Measurements from ENCODE around the gene ACTL7B.

DNA sequence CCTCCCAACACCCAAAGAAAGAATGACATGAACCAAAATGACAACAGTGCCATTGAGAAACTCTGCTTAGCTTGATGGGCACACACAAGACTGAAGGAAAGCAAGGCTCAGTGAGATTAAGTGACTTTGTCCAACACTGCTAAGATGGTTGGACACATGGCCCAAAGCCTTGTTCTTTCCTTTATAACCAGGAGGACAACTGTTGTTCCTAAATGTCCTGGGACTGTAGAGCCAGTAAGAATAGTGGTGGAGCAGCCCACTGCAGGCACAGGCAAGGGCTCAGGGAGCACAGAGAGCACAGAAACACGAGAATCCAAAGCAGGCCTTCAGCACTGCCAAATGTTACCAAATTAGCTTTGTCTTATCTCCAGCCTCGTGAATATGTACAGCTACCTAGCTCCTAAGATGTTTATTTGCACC is 10.2 kb upstream of the ACTL7B start:
- TF ChIP-seq, protein P1, sequence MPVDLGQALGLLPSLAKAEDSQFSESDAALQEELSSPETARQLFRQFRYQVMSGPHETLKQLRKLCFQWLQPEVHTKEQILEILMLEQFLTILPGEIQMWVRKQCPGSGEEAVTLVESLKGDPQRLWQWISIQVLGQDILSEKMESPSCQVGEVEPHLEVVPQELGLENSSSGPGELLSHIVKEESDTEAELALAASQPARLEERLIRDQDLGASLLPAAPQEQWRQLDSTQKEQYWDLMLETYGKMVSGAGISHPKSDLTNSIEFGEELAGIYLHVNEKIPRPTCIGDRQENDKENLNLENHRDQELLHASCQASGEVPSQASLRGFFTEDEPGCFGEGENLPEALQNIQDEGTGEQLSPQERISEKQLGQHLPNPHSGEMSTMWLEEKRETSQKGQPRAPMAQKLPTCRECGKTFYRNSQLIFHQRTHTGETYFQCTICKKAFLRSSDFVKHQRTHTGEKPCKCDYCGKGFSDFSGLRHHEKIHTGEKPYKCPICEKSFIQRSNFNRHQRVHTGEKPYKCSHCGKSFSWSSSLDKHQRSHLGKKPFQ (tag by site-specific recombination; IDR thresholded peaks at IDR 0.05), result no peak
- TF ChIP-seq, protein P2, sequence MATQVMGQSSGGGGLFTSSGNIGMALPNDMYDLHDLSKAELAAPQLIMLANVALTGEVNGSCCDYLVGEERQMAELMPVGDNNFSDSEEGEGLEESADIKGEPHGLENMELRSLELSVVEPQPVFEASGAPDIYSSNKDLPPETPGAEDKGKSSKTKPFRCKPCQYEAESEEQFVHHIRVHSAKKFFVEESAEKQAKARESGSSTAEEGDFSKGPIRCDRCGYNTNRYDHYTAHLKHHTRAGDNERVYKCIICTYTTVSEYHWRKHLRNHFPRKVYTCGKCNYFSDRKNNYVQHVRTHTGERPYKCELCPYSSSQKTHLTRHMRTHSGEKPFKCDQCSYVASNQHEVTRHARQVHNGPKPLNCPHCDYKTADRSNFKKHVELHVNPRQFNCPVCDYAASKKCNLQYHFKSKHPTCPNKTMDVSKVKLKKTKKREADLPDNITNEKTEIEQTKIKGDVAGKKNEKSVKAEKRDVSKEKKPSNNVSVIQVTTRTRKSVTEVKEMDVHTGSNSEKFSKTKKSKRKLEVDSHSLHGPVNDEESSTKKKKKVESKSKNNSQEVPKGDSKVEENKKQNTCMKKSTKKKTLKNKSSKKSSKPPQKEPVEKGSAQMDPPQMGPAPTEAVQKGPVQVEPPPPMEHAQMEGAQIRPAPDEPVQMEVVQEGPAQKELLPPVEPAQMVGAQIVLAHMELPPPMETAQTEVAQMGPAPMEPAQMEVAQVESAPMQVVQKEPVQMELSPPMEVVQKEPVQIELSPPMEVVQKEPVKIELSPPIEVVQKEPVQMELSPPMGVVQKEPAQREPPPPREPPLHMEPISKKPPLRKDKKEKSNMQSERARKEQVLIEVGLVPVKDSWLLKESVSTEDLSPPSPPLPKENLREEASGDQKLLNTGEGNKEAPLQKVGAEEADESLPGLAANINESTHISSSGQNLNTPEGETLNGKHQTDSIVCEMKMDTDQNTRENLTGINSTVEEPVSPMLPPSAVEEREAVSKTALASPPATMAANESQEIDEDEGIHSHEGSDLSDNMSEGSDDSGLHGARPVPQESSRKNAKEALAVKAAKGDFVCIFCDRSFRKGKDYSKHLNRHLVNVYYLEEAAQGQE (tag by site-specific recombination; IDR thresholded peaks at IDR 0.05), result no peak
- TF ChIP-seq, protein P3, sequence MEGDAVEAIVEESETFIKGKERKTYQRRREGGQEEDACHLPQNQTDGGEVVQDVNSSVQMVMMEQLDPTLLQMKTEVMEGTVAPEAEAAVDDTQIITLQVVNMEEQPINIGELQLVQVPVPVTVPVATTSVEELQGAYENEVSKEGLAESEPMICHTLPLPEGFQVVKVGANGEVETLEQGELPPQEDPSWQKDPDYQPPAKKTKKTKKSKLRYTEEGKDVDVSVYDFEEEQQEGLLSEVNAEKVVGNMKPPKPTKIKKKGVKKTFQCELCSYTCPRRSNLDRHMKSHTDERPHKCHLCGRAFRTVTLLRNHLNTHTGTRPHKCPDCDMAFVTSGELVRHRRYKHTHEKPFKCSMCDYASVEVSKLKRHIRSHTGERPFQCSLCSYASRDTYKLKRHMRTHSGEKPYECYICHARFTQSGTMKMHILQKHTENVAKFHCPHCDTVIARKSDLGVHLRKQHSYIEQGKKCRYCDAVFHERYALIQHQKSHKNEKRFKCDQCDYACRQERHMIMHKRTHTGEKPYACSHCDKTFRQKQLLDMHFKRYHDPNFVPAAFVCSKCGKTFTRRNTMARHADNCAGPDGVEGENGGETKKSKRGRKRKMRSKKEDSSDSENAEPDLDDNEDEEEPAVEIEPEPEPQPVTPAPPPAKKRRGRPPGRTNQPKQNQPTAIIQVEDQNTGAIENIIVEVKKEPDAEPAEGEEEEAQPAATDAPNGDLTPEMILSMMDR (tag by site-specific recombination; IDR thresholded peaks at IDR 0.05), result no peak
- TF ChIP-seq ZNF211 (tag by site-specific recombination; IDR thresholded peaks at IDR 0.05; ENCODE audit: low read depth), result no peak
- no peak for TF ChIP-seq ZNF510 (tag by site-specific recombination; IDR thresholded peaks at IDR 0.05; ENCODE audit: insufficient replicate concordance)
- no peak for TF ChIP-seq SP2 (tag by site-specific recombination; IDR thresholded peaks at IDR 0.05)
- no peak for TF ChIP-seq ZNF140 (tag by site-specific recombination; IDR thresholded peaks at IDR 0.05)
- TF ChIP-seq KLF1 (tag by site-specific recombination; IDR thresholded peaks at IDR 0.05), result no peak
- TF ChIP-seq ZNF121 (tag by site-specific recombination; IDR thresholded peaks at IDR 0.05), result no peak
